ENCODE measurements around the gene GSN. TPM values are rescaled to one million over a fixed set of nuclear protein-coding genes. Genes with fewer than 3 reads are reported as not detected.

The GSN gene
- total and polyA plus RNA-seq, 2 of the 13 experiments (the other 11 are each of a cell fraction or from before 2014, with no cell fraction given) = 294 to 307 TPM

- TF ChIP-seq ZNF503 (CRISPR knock-in tag; IDR thresholded peaks at IDR 0.05) = 0 out of 2 replicates have a peak, but pooled peaks have one; percentile 12
- peak; percentile 30; the same call in 1 of the 2 replicates for TF ChIP-seq SAP130 (CRISPR knock-in tag; IDR thresholded peaks at IDR 0.05; ENCODE audit: low read depth)
- no peak for TF ChIP-seq SMARCE1 (IDR thresholded peaks at IDR 0.05; ENCODE audit: borderline replicate concordance)
- peak; percentile 55; the same call in 1 of the 2 replicates for TF ChIP-seq PRDM10 (CRISPR knock-in tag; IDR thresholded peaks at IDR 0.05; ENCODE audit: low read depth)
- TF ChIP-seq MED13 (CRISPR knock-in tag; IDR thresholded peaks at IDR 0.05) = peak; percentile 27; the same call in 1 of the 2 replicates
- TF ChIP-seq SP4 (CRISPR knock-in tag; IDR thresholded peaks at IDR 0.05) = no peak
- TF ChIP-seq ZSCAN30 (CRISPR knock-in tag; IDR thresholded peaks at IDR 0.05) = no peak
- TF ChIP-seq MAF1 (CRISPR knock-in tag; IDR thresholded peaks at IDR 0.05; ENCODE audit: borderline replicate concordance) = 0 out of 2 replicates have a peak, but pooled peaks have one; percentile 23
- TF ChIP-seq HNRNPH1 (optimal IDR thresholded peaks at IDR 0.05; ENCODE audit: low read depth, low read length) = no peak
- no peak for TF ChIP-seq MXD4 (CRISPR knock-in tag; IDR thresholded peaks at IDR 0.05)
- TF ChIP-seq AHDC1 (CRISPR knock-in tag; IDR thresholded peaks at IDR 0.05; ENCODE audit: borderline replicate concordance) = 0 out of 2 replicates have a peak, but pooled peaks have one; percentile 55
- no peak for TF ChIP-seq NFYC (CRISPR knock-in tag; IDR thresholded peaks at IDR 0.05)
- no peak for TF ChIP-seq ZNF160 (CRISPR knock-in tag; IDR thresholded peaks at IDR 0.05)
- no peak for TF ChIP-seq ZKSCAN8 (CRISPR knock-in tag; IDR thresholded peaks at IDR 0.05; ENCODE audit: borderline replicate concordance)
- peak; percentile 50; the same call in 1 of the 2 replicates for TF ChIP-seq HOXD1 (CRISPR knock-in tag; IDR thresholded peaks at IDR 0.05)
- no peak for TF ChIP-seq ZNF546 (CRISPR knock-in tag; conservative IDR thresholded peaks at IDR 0.05)
Observed at GRCh38 chr9:121298689-121299466, 30.9 kb downstream of the GSN start (continued).

Measured in HepG2 (cell line).